Ectodermal cell (in vitro differentiated cells): Measurements from ENCODE around the gene RUNX1.

Experiments
- H3K27ac ChIP-seq: 2 replicates; pipeline ENCODE4 v1.7.0; 2013; ENCODE audit warnings: mild to moderate bottlenecking, low read depth, low read length; ENCODE audit not compliant: insufficient read depth, poor library complexity, severe bottlenecking
- H3K27me3 ChIP-seq: 2 replicates; pipeline ENCODE4 v1.7.0; 2013; ENCODE audit warnings: mild to moderate bottlenecking, low read length; ENCODE audit not compliant: insufficient read depth, control insufficient read depth, poor library complexity, severe bottlenecking
- H3K36me3 ChIP-seq: one replicate; pipeline ENCODE4 v1.7.0; 2013; ENCODE audit warnings: low read length; ENCODE audit not compliant: control insufficient read depth, insufficient read depth
- H3K4me1 ChIP-seq: one replicate; pipeline ENCODE4 v1.7.0; 2013; ENCODE audit warnings: low read length; ENCODE audit not compliant: control insufficient read depth, insufficient read depth
- H3K4me3 ChIP-seq: 2 replicates; pipeline ENCODE4 v1.7.0; 2013; ENCODE audit warnings: low read depth, low read length, control low read depth; ENCODE audit not compliant: insufficient read depth
- H3K9me3 ChIP-seq: 2 replicates; pipeline ENCODE4 v1.7.0; 2013; ENCODE audit warnings: mild to moderate bottlenecking, low read length, moderate library complexity; ENCODE audit not compliant: control insufficient read depth
- WGBS, 2 experiments: methylation state at CpG; one replicate each; pipeline ENCODE4 v1.1.7; 2013; ENCODE audit warnings: missing lambda C conversion rate in 2 of 2; 5-methylcytosine and 5-hydroxymethylcytosine counted together

RUNX1 gene

DNA sequence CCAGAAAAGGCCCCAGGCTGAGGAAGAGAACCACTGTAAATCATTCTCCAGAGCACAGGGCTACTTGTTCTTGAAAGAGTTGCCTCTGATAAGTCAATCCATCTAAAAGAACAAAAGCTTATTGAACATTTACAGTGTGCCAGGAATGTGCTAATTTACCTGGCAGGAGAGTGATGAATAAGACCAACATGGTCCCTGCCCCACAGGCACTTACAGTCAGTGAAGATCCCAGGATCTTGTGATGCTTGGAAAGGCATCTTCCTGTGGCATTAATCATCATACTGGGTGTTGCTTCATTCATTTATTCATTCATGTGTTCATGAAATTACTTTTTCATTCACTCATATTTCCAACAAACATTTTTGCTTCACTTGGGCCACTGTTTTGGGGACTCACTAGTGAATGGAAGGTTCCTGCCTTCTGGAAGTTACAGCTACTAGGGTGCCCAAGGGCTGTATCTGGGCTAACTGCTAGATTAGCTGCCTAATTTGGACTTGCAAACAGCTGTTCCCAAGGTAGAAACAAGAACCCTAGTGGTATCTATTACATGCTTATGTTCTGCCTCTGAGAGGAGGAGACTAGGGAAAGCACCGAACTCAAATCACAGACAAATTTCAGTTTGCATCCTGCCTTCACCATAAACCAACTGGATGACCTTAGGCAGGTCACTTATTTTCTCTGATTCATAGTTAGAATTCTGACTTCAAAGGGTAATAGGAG is 246.8 kb downstream of the RUNX1 start:
- no peak overlapping the region for H3K4me3 ChIP-seq
- H3K27ac ChIP-seq = no peak overlapping the region
- H3K4me1 ChIP-seq = peaks cover under 1% of the 10 kb centered on the region
- H3K36me3 ChIP-seq = no peaks in the 10 kb centered on the region
- WGBS, 2 experiments = 88 to 95% methylated on average over 1 of the region's 1 CpG
- no peaks in the 10 kb centered on the region for H3K9me3 ChIP-seq
- H3K27me3 ChIP-seq = no peaks in the 10 kb centered on the region

GRCh38 chr21:34801519-34802132 is 247.5 kb downstream of the RUNX1 start:
- no peaks in the 10 kb centered on the region for H3K27me3 ChIP-seq
- H3K4me1 ChIP-seq = peaks cover 3% of the 10 kb centered on the region
- no peaks in the 10 kb centered on the region for H3K36me3 ChIP-seq
- no peak overlapping the region for H3K4me3 ChIP-seq
- no peak overlapping the region for H3K27ac ChIP-seq
- 56 to 67% methylated on average over 2 of the region's 2 CpGs for WGBS, 2 experiments
- H3K9me3 ChIP-seq = no peaks in the 10 kb centered on the region

GRCh38 chr21:34800797-34801518 is 248.1 kb downstream of the RUNX1 start:
- Histone ChIP-seq H3K27me3 (no peaks in the 10 kb centered on the region), H3K9me3 (no peaks in the 10 kb centered on the region), H3K4me1 (peaks cover 3% of the 10 kb centered on the region), H3K36me3 (no peaks in the 10 kb centered on the region), H3K4me3 (no peak overlapping the region), H3K27ac (no peak overlapping the region)
- 73 to 88% methylated on average over 6 of the region's 7 CpGs for WGBS, 2 experiments

DNA sequence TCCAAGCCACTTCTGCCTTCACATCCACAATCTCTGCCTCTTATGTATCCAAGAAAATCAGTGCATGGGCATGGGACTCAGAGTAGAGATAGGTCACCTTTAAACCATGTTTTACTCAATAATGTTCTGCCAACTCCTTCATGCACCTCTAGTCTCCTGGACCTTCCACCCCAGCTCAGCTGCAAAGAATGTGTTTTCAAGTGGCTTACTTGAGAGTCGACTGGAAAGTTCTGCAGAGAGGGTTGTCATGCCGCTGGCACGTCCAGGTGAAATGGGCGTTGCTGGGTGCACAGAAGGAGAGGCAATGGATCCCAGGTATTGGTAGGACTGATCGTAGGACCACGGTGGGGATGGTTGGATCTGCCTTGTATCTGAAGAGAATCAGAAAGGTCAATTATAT is 250.0 kb downstream of the RUNX1 start:
- Histone ChIP-seq H3K9me3 (no peaks in the 10 kb centered on the region), H3K4me3 (no peak overlapping the region), H3K27me3 (no peaks in the 10 kb centered on the region), H3K4me1 (peaks cover 3% of the 10 kb centered on the region), H3K36me3 (no peaks in the 10 kb centered on the region), H3K27ac (no peak overlapping the region)
- 95 to 97% methylated on average over 6 of the region's 6 CpGs for WGBS, 2 experiments

GRCh38 chr21:34797921-34798535 is 251.1 kb downstream of the RUNX1 start:
- H3K27me3 ChIP-seq = no peaks in the 10 kb centered on the region
- H3K4me3 ChIP-seq = no peak overlapping the region
- H3K27ac ChIP-seq = no peak overlapping the region
- H3K4me1 ChIP-seq = peaks cover 3% of the 10 kb centered on the region
- H3K36me3 ChIP-seq = no peaks in the 10 kb centered on the region
- H3K9me3 ChIP-seq = no peaks in the 10 kb centered on the region
- WGBS, 2 experiments = 92 to 94% methylated on average over 8 of the region's 8 CpGs

- Histone ChIP-seq H3K27ac (no peak overlapping the region), H3K36me3 (no peaks in the 10 kb centered on the region), H3K27me3 (no peaks in the 10 kb centered on the region), H3K9me3 (no peaks in the 10 kb centered on the region), H3K4me3 (no peak overlapping the region), H3K4me1 (peaks cover 3% of the 10 kb centered on the region)
These were observed 251.9 kb downstream of the RUNX1 start for GRCh38 chr21:34797201-34797525.

DNA sequence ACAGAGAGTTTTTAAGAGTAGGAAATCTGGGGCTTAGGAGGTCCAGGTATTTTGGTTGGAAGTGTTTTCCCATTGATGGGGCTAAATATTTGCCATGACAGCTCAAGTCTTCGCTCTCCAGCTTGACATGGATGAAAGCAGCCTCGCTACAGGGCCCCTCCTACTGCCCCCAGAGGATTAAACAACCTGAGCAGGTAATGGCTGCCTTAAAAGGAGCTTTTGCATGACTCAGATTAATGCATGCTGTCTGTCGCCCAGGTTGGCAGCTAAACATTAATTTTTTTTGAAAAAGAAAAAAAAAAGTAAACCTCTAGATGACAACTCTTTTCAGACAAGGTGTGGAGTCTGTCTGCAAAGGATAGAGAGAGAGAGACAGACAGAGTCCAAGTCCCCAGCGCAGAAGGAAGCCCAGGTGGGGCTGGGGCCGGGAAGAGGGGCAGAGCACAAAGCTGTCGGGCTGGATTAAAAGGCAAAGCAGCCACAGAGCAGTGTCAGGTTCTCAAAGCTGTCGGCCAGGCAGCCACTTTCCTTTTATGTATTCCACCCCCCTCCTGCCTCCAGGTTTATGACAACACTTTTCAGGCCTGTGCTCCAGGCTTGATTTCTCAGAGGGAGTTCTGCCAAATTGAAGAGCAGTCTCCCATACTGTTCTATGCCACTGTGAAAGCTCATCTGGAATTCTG is 252.4 kb downstream of the RUNX1 start:
- no peaks in the 10 kb centered on the region for H3K27me3 ChIP-seq
- peaks cover 3% of the 10 kb centered on the region for H3K4me1 ChIP-seq
- no peaks in the 10 kb centered on the region for H3K9me3 ChIP-seq
- 51 to 57% methylated on average over 7 of the region's 7 CpGs for WGBS, 2 experiments
- H3K27ac ChIP-seq = no peak overlapping the region
- no peak overlapping the region for H3K4me3 ChIP-seq
- no peaks in the 10 kb centered on the region for H3K36me3 ChIP-seq

DNA sequence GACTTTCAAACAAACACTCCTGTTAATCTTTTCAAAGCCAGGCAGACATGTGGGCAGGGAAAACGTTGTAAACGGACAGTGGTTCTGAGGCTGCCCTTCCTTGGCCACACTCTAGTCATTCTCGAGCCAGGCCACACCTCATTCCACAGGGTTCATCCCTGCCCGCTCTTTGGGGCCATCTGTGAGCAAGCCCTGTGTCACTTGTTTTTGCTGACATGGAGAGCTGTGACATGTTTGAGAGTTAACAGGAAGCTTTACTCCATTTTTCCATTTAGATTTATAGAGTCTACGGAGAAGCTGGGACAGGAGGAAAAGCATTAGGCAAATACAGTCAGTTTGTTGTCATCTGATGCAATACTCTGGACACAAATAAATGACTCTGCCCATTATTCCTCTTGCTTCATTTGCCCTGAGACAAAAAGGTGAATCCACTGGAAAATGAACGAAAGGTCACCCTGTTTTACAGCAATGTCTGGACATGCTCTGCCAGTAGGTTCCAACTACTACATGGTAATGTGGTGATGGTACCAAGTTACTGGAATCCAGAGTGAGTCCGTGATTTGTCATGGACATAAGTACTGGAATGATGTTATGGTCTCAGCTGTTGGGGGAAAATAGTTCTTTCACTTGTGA is 253.4 kb downstream of the RUNX1 start:
- no peaks in the 10 kb centered on the region for H3K36me3 ChIP-seq
- WGBS, 2 experiments = 86 to 89% methylated on average over 7 of the region's 7 CpGs
- H3K4me3 ChIP-seq = no peak overlapping the region
- H3K4me1 ChIP-seq = peaks cover 3% of the 10 kb centered on the region
- H3K27ac ChIP-seq = no peak overlapping the region
- H3K9me3 ChIP-seq = no peaks in the 10 kb centered on the region
- no peaks in the 10 kb centered on the region for H3K27me3 ChIP-seq

DNA sequence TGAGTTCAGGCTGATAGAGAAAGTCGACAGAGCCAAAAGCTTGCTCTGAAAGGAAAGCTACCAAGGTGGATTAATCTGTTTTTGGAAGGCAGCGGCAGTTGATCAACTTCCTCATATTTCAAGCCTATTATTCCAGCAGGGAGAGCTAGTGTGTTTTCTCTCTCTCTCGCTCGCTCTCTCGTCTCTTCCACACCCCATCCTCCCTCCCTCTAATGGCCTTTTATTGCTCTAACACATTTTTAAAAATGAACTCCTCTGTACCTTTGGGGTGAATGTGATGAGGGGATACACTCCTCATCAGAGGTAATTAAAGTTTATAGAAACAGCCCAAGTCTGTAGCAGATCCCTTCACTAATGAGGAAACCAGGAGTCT is 253.9 kb downstream of the RUNX1 start:
- Histone ChIP-seq H3K27me3 (no peaks in the 10 kb centered on the region), H3K27ac (no peak overlapping the region), H3K36me3 (no peaks in the 10 kb centered on the region), H3K4me3 (no peak overlapping the region), H3K9me3 (no peaks in the 10 kb centered on the region), H3K4me1 (peaks cover 3% of the 10 kb centered on the region)
- WGBS, 2 experiments = 82 to 87% methylated on average over 5 of the region's 5 CpGs
